ENCODE measurements around the gene AFMID.
A peak's percentile ranks its signal among the peaks of the same experiment; 100 is the strongest.

AFMID gene

GRCh38 chr17:78163881-78164747 is 23.0 kb upstream of the AFMID start:
- DNase-seq (ENCODE audit: low read depth, low spot score): no peak
- TF ChIP-seq, protein P1, sequence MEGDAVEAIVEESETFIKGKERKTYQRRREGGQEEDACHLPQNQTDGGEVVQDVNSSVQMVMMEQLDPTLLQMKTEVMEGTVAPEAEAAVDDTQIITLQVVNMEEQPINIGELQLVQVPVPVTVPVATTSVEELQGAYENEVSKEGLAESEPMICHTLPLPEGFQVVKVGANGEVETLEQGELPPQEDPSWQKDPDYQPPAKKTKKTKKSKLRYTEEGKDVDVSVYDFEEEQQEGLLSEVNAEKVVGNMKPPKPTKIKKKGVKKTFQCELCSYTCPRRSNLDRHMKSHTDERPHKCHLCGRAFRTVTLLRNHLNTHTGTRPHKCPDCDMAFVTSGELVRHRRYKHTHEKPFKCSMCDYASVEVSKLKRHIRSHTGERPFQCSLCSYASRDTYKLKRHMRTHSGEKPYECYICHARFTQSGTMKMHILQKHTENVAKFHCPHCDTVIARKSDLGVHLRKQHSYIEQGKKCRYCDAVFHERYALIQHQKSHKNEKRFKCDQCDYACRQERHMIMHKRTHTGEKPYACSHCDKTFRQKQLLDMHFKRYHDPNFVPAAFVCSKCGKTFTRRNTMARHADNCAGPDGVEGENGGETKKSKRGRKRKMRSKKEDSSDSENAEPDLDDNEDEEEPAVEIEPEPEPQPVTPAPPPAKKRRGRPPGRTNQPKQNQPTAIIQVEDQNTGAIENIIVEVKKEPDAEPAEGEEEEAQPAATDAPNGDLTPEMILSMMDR (IDR thresholded peaks at IDR 0.05; ENCODE audit: low read depth, low read length): no peak
- H3K4me3 ChIP-seq (ENCODE audit: low read depth, low read length): no peak overlapping the region
- in situ Hi-C loops (cut with HindIII; ENCODE audit: low sequenced_read_pairs): no loop called here

DNA sequence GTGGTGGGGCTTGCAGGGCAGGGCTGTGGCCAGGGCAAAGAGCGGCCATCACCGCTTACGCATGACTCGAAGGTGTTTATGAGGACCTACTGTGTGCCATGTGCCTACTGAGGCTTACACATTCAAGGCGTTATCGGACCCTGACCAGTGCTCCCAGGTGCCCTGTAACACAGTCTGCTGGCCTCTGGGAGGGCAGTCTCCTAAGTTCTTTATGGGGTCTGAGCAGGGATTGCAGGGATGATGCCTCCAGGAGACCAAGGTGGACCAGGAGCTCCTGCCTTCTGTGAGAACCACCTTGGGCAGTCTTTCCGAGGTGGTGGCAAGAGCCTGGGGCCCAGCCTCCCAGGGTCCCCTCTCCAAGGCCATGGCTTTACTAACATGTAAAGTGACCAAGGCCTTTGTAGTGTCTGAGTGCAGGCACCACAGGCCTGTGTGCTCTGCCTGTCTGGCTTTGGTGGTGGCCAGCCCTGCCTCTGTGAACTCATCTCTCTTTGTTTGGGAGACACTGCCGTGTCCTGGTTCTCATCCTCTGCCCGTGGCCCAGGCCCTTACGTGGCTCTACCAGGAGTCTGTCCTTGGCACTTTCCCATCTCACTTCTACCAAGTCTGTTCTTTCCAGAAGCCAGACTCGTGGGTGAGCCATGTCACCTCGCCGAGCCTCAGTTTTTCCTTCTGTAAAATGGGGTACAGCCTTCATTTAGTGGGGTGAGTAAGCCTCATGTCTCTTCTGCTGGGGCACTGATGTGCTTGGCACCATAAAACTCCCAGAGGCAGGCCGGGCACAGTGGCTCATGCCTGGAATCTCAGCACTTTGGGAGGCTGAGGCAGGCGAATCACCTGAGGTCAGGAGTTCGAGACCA is 22.2 kb upstream of the AFMID start:
- in situ Hi-C loops (cut with HindIII; ENCODE audit: low sequenced_read_pairs): no loop called here
- no peak for DNase-seq (ENCODE audit: low read depth, low spot score)
- TF ChIP-seq, protein P1 (IDR thresholded peaks at IDR 0.05; ENCODE audit: low read depth, low read length): no peak

GRCh38 chr17:78166416-78166815 is 20.7 kb upstream of the AFMID start:
- no peak for DNase-seq (ENCODE audit: low read depth, low spot score)
- in situ Hi-C loops (cut with HindIII; ENCODE audit: low sequenced_read_pairs): no loop called here
- TF ChIP-seq, protein P1 (IDR thresholded peaks at IDR 0.05; ENCODE audit: low read depth, low read length): no peak
- no peak overlapping the region for H3K4me3 ChIP-seq (ENCODE audit: low read depth, low read length)

More for the DNA sequence above, 22.2 kb upstream of the AFMID start:
- H3K4me3 ChIP-seq (ENCODE audit: low read depth, low read length): no peak overlapping the region

- in situ Hi-C loops (cut with HindIII; ENCODE audit: low sequenced_read_pairs): no loop called here
- peak within 1 kb of the TSS; percentile 51 for H3K4me3 ChIP-seq (ENCODE audit: low read depth, low read length)
- TF ChIP-seq, protein P1 (IDR thresholded peaks at IDR 0.05; ENCODE audit: low read depth, low read length): no peak
- DNase-seq (ENCODE audit: low read depth, low spot score): peak; percentile 27
Measured at GRCh38 chr17:78168242-78168902, 18.8 kb upstream of the AFMID start, which contains the start of gene SYNGR2. Gene SYNGR2 (plus strand): TSS chr17:78168581. CDS start chr17:78168617, 36 bp downstream.

- TF ChIP-seq, protein P1 (IDR thresholded peaks at IDR 0.05; ENCODE audit: low read depth, low read length): no peak
- in situ Hi-C loops (cut with HindIII; ENCODE audit: low sequenced_read_pairs): no loop called here
- peak; percentile 33 for DNase-seq (ENCODE audit: low read depth, low spot score)
- H3K4me3 ChIP-seq (ENCODE audit: low read depth, low read length): peak overlapping the region; percentile 51
Measured at GRCh38 chr17:78168903-78169793, 18.0 kb upstream of the AFMID start.
